Measurements from ENCODE around the gene AFTPH. TPM values are rescaled to one million over a fixed set of nuclear protein-coding genes. Genes with fewer than 3 reads are reported as not detected.

The AFTPH gene
- polyA plus RNA-seq, 2 of the 4 experiments (the other 2 are of a cell fraction) = 24.0 to 51.4 TPM

GRCh38 chr2:64488050-64488974 is 35.8 kb upstream of the AFTPH start:
- Histone ChIP-seq H3K4me3 (no peak overlapping the region), H3K9me3 (no peaks in the 10 kb centered on the region), H3K4me1 (no peaks in the 10 kb centered on the region), H3K27ac (no peak overlapping the region), H3K4me2 (peak overlapping the region; percentile 29; the same call in 2 of the 3 replicates)
- ATAC-seq = peak; percentile 60 to 91; a peak in 4 of 6 replicates
- 39% methylated on average over 19 of the region's 20 CpGs for WGBS (ENCODE audit: missing lambda C conversion rate)
- CTCF ChIA-PET = interaction anchor here (0.5 to 14.3 kb wide), 91 partner anchors 10 to 822 kb away, joined by 3 to 533 read pairs (median 4); partner anchors contain the start of genes AFTPH and LGALSL
- TF ChIP-seq CBX2 (IDR thresholded peaks at IDR 0.05; ENCODE audit: borderline replicate concordance, low read depth) (no peak), HOXA7 (CRISPR knock-in tag; IDR thresholded peaks at IDR 0.05) (no peak), RAD21 (conservative IDR thresholded peaks at IDR 0.05 in 1 of 2, IDR thresholded peaks at IDR 0.05 in 1 of 2) (peak; percentile 85 to 89), FOXS1 (CRISPR knock-in tag; IDR thresholded peaks at IDR 0.05) (no peak), CTCF (IDR thresholded peaks at IDR 0.05) (peak; percentile 99), EHMT2 (IDR thresholded peaks at IDR 0.05; ENCODE audit: low read depth) (no peak), SMC3 (IDR thresholded peaks at IDR 0.05) (peak; percentile 97), NR3C1 (IDR thresholded peaks at IDR 0.05) (no peak)
- POLR2A ChIA-PET = interaction anchor here (1.4 kb wide), 1 partner anchor 158 kb away, joined by 7 read pairs; no protein-coding TSS in a partner anchor
- peak; percentile 71 to 73 for DNase-seq (ENCODE audit: low read depth in 1 of 2, low spot score in 1 of 2)
- no peak for FAIRE-seq

GRCh38 chr2:64489081-64489751 is 34.9 kb upstream of the AFTPH start:
- POLR2A ChIA-PET = no interaction called here
- no peak for ATAC-seq
- DNase-seq (ENCODE audit: low read depth in 1 of 2, low spot score in 1 of 2) = no peak
- H3K9me3 ChIP-seq = no peaks in the 10 kb centered on the region
- H3K4me3 ChIP-seq = no peak overlapping the region
- FAIRE-seq = no peak
- H3K4me1 ChIP-seq = no peaks in the 10 kb centered on the region
- H3K27ac ChIP-seq = no peak overlapping the region
- CTCF ChIA-PET = interaction anchor here (0.6 to 14.3 kb wide), 11 partner anchors 11 to 1178 kb away, joined by 3 to 533 read pairs (median 24); no protein-coding TSS in a partner anchor
- 48% methylated on average over 5 of the region's 5 CpGs for WGBS (ENCODE audit: missing lambda C conversion rate)
- TF ChIP-seq KDM1A (IDR thresholded peaks at IDR 0.05; ENCODE audit: low read depth) (no peak), ESRRA (IDR thresholded peaks at IDR 0.05; ENCODE audit: borderline replicate concordance, low read length) (no peak), MAZ (IDR thresholded peaks at IDR 0.05; ENCODE audit: borderline replicate concordance, low read depth, low read length) (no peak), JUN (IDR thresholded peaks at IDR 0.05) (no peak)
- H3K4me2 ChIP-seq = no peak overlapping the region

- POLR2A ChIA-PET = no interaction called here
Measured at GRCh38 chr2:64491426-64491825, 32.7 kb upstream of the AFTPH start.

GRCh38 chr2:64492272-64492671 is 31.9 kb upstream of the AFTPH start:
- Histone ChIP-seq H3K4me2 (no peak overlapping the region), H3K4me1 (no peaks in the 10 kb centered on the region), H3K9me3 (no peaks in the 10 kb centered on the region), H3K4me3 (no peak overlapping the region), H3K27ac (no peak overlapping the region)
- CTCF ChIA-PET = interaction anchor here (1.2 to 14.3 kb wide), 2 partner anchors 165 to 442 kb away, joined by 4 to 533 read pairs; no protein-coding TSS in a partner anchor
- ATAC-seq = no peak
- FAIRE-seq = no peak
- TF ChIP-seq MAX (IDR thresholded peaks at IDR 0.05) = no peak
- TF ChIP-seq JUNB (IDR thresholded peaks at IDR 0.05) = no peak
- TF ChIP-seq HEYL (CRISPR knock-in tag; IDR thresholded peaks at IDR 0.05) = no peak
- no peak for TF ChIP-seq PHF8 (IDR thresholded peaks at IDR 0.05; ENCODE audit: borderline replicate concordance, low read depth)
- TF ChIP-seq CHD4 (IDR thresholded peaks at IDR 0.05; ENCODE audit: borderline replicate concordance) = no peak
- POLR2A ChIA-PET = no interaction called here
- WGBS (ENCODE audit: missing lambda C conversion rate) = 79% methylated on average over 3 of the region's 3 CpGs
- no peak for DNase-seq (ENCODE audit: low read depth in 1 of 2, low spot score in 1 of 2)

More at GRCh38 chr2:64491426-64491825, 32.7 kb upstream of the AFTPH start:
- H3K9me3 ChIP-seq = no peaks in the 10 kb centered on the region
- H3K4me3 ChIP-seq = no peak overlapping the region
- CTCF ChIA-PET = interaction anchor here (1.0 to 14.3 kb wide), 6 partner anchors 12 to 441 kb away, joined by 3 to 533 read pairs (median 4); no protein-coding TSS in a partner anchor
- ATAC-seq (no peak), DNase-seq (ENCODE audit: low read depth in 1 of 2, low spot score in 1 of 2) (no peak), FAIRE-seq (no peak)
- no peaks in the 10 kb centered on the region for H3K4me1 ChIP-seq
- WGBS (ENCODE audit: missing lambda C conversion rate) = 67% methylated on average over 4 of the region's 4 CpGs
- no peak overlapping the region for H3K4me2 ChIP-seq
- no peak for TF ChIP-seq CHD4 (IDR thresholded peaks at IDR 0.05; ENCODE audit: borderline replicate concordance)
- H3K27ac ChIP-seq = no peak overlapping the region

All from A549 (cell line).